ENCODE results near the gene HNRNPL. TPM values are rescaled to one million over a fixed set of nuclear protein-coding genes. Genes with fewer than 3 reads are reported as not detected.
"Not testable (repeated sequence)": the region's sequence is repeated elsewhere in the genome, so short reads cannot be mapped to it uniquely, and the experiment has no call there.

The HNRNPL gene
- total RNA-seq, 4 donors from 2014 or later = 138 to 180 (median 169) TPM

GRCh38 chr19:38793177-38793576 is 56.6 kb downstream of the HNRNPL start:
- ATAC-seq (ENCODE audit: low FRiP score) (peak; percentile 14), DNase-seq (ENCODE audit: low spot score) (no peak)
- TF ChIP-seq CTCF (IDR thresholded peaks at IDR 0.05) = no peak

- no peak for TF ChIP-seq CTCF (IDR thresholded peaks at IDR 0.05)
- DNase-seq (ENCODE audit: low spot score) (no peak), ATAC-seq (ENCODE audit: low FRiP score) (no peak)
Measured at GRCh38 chr19:38792250-38793111, 57.3 kb downstream of the HNRNPL start.

- DNase-seq (ENCODE audit: low spot score) = not testable (repeated sequence)
- ATAC-seq (ENCODE audit: low FRiP score) = peak; percentile 76
Measured at GRCh38 chr19:38791451-38792064, 58.2 kb downstream of the HNRNPL start.

GRCh38 chr19:38790507-38791403 is 59.0 kb downstream of the HNRNPL start:
- not testable (repeated sequence) for DNase-seq (ENCODE audit: low spot score); ATAC-seq (ENCODE audit: low FRiP score)

- ATAC-seq (ENCODE audit: low FRiP score) (no peak), DNase-seq (ENCODE audit: low spot score) (no peak)
- TF ChIP-seq CTCF (IDR thresholded peaks at IDR 0.05) = no peak
Measured at GRCh38 chr19:38788478-38789243, 61.1 kb downstream of the HNRNPL start, which contains the start of gene LGALS7B. TSS of gene LGALS7B (plus strand) at chr19:38789200. CDS start at chr19:38789227, 27 bp downstream.

- DNase-seq (ENCODE audit: low spot score) (no peak), ATAC-seq (ENCODE audit: low FRiP score) (no peak)
- TF ChIP-seq CTCF (IDR thresholded peaks at IDR 0.05) = no peak
Measured at GRCh38 chr19:38786572-38787265, 63.1 kb downstream of the HNRNPL start.

Small RNAs within 50 kb of the gene (small RNA-seq; reads per million reads assigned to genes)
- gene RNU6-140P = not detected

Other genes starting within 250 kb of the HNRNPL start
- 1 to 10 TPM; 1.5 to 3.2 (median 2.7) TPM for gene MAP4K1, start 232.0 kb downstream of the HNRNPL start, total RNA-seq
- gene EIF3K, start 230.8 kb downstream of the HNRNPL start, total RNA-seq = 100 to 1,000 TPM; 364 to 556 (median 476) TPM
- 100 to 1,000 TPM; 290 to 517 (median 367) TPM for gene ACTN4, start 202.3 kb downstream of the HNRNPL start, total RNA-seq
- gene CAPN12, start 105.5 kb downstream of the HNRNPL start, total RNA-seq = 1 to 10 TPM; 1.0 to 2.5 (median 1.4) TPM
- gene LGALS7, start 76.5 kb downstream of the HNRNPL start, total RNA-seq = not detected
- not detected for gene LGALS7B, start 60.8 kb downstream of the HNRNPL start, total RNA-seq
- 1 to 10 TPM in 1 of 4 donors, under 1 TPM in 1, not detected in 2; 0.46 to 1.6 TPM for gene LGALS4, start 37.0 kb downstream of the HNRNPL start, total RNA-seq
- 100 to 1,000 TPM; 101 to 145 (median 128) TPM for gene ECH1, start 18.2 kb downstream of the HNRNPL start, total RNA-seq
- 10 to 100 TPM in 1 of 4 donors, 1 to 10 TPM in 3; 5.3 to 10.4 (median 7.1) TPM for gene RINL, start 28.3 kb upstream of the HNRNPL start, total RNA-seq
- gene SIRT2, start 49.6 kb upstream of the HNRNPL start, total RNA-seq = 100 to 1,000 TPM in 1 of 4 donors, 10 to 100 TPM in 3; 59.6 to 115 (median 74.5) TPM
- gene NFKBIB, start 50.0 kb upstream of the HNRNPL start, total RNA-seq = 10 to 100 TPM; 19.6 to 30.9 (median 22.7) TPM
- gene CCER2, start 62.2 kb upstream of the HNRNPL start, total RNA-seq = under 1 TPM in 2 of 4 donors, not detected in 2; 0.50 to 0.84 TPM
- gene SARS2, start 80.8 kb upstream of the HNRNPL start, total RNA-seq = 10 to 100 TPM in 3 of 4 donors, 1 to 10 TPM in 1; 9.7 to 14.8 (median 11.8) TPM
- 10 to 100 TPM; 27.3 to 46.0 (median 37.7) TPM for gene MRPS12, start 81.0 kb upstream of the HNRNPL start, total RNA-seq
- 10 to 100 TPM; 31.2 to 43.6 (median 38.2) TPM for gene FBXO17, start 125.8 kb upstream of the HNRNPL start, total RNA-seq
- 10 to 100 TPM in 1 of 4 donors, 1 to 10 TPM in 3; 3.2 to 14.6 (median 7.6) TPM for gene FBXO27, start 182.6 kb upstream of the HNRNPL start, total RNA-seq
- not detected for gene ACP7, start 234.4 kb upstream of the HNRNPL start, total RNA-seq